Effector memory CD8-positive, alpha-beta T cell (primary cell): ENCODE results near the gene NT5DC3.
A peak's percentile ranks its signal among the peaks of the same experiment; 100 is the strongest.

ENCODE experiments used
- ATAC-seq: fragments of 150-1000 bp; cut with Tn5 transposase; replicated peaks from 2 replicates; pipeline ENCODE4 v1.10.0; 2021; ENCODE audit warnings: mild to moderate bottlenecking, moderate library complexity
- DNase-seq, 3 experiments: peaks; one replicate each; pipeline ENCODE4 v3.0.0; 2021
- H3K27ac Mint-ChIP-seq, 2 donors: one replicate each; pipeline ENCODE4 v1.8.0; 2022; ENCODE audit warnings: mild to moderate bottlenecking in 2 of 2, mixed read lengths in 2 of 2, moderate library complexity in 2 of 2
- H3K27me3 Mint-ChIP-seq, 2 donors: one replicate each; pipeline ENCODE4 v1.8.0; 2022; ENCODE audit warnings: mixed read lengths in 2 of 2
- H3K36me3 Mint-ChIP-seq: one replicate; pipeline ENCODE4 v1.8.0; 2022; ENCODE audit warnings: mild to moderate bottlenecking, moderate library complexity, mixed read lengths; ENCODE audit not compliant: insufficient read depth
- H3K4me1 Mint-ChIP-seq, 2 donors: one replicate each; pipeline ENCODE4 v1.8.0; 2022; ENCODE audit warnings: low read depth in 2 of 2, mixed read lengths in 2 of 2
- H3K4me3 Mint-ChIP-seq, 2 donors: one replicate each; pipeline ENCODE4 v1.8.0; 2022; ENCODE audit warnings: mild to moderate bottlenecking in 2 of 2, mixed read lengths in 2 of 2, moderate library complexity in 2 of 2
- H3K9me3 Mint-ChIP-seq, 2 donors: one replicate each; pipeline ENCODE4 v1.8.0; 2022; ENCODE audit warnings: mixed read lengths in 2 of 2

Gene NT5DC3

DNA sequence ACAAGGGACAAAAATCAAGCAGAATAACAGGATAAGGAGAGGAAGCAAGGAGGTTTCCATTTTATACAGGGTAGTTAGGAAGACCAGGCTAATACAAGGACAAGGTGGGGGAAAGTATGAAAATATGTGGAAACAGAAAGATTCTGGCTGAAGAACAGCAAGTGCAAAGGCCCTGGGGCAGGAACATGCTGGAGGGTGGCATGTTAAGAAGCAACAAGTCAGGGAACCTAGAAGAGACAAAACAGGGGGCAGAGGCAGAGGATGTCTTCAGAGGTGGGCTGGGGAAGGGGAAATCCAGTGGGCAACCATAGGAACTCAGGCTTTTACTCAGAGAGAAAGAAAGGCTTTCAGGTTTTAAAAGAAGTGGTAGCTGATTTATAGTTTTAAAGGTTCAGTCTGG is 54.8 kb downstream of the NT5DC3 start:
- H3K27ac Mint-ChIP-seq: no peak overlapping the region
- DNase-seq (no peak), ATAC-seq (no peak)
- H3K4me3 Mint-ChIP-seq: no peak overlapping the region
- peaks cover 0 to 2% of the 10 kb centered on the region in 2 donors for H3K9me3 Mint-ChIP-seq
- no peaks in the 10 kb centered on the region for H3K27me3 Mint-ChIP-seq
- H3K36me3 Mint-ChIP-seq: peaks cover 5% of the 10 kb centered on the region
- H3K4me1 Mint-ChIP-seq: no peaks in the 10 kb centered on the region

DNA sequence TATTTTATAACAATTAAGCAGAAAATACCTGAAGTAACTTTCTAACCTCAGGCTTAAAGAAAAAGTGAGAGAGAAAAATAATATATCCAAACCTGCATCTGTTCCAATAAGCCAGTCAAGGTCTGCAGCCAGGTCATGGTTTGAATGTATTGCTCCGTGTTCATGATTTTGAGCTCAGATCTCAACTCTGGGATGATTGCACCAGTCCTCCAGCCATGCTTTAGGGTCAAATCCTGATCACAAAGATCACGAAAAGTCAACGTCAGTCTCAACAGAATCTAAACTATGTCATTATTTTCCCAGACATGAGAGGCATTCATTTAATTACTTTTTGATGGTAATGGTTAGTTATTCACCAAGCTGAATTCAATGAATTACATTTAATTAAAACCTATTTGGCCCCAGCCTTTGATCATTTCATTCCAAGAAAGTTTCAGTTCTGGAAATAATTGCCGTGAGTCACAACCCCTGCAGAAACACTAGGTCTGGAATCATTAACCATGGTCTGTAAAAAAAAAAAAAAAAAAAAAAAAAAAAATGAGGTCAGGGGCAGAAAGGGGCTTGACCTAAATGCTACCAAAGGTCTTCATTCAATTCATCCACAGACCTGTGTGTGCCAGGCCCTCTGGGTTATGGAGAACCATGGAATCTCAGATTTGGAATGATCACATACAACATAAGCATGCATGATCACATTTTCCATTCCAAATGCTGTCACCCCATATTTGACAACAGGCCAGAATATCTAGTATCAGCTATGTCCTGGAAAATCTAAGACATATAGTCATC is 55.6 kb downstream of the NT5DC3 start:
- H3K4me3 Mint-ChIP-seq: no peak overlapping the region
- H3K27ac Mint-ChIP-seq: no peak overlapping the region
- H3K36me3 Mint-ChIP-seq: peaks cover 5% of the 10 kb centered on the region
- no peak for ATAC-seq
- no peaks in the 10 kb centered on the region for H3K27me3 Mint-ChIP-seq
- H3K4me1 Mint-ChIP-seq: no peaks in the 10 kb centered on the region
- H3K9me3 Mint-ChIP-seq: peaks cover 0 to 2% of the 10 kb centered on the region in 2 donors
- DNase-seq: no peak

GRCh38 chr12:103783744-103784664 is 57.0 kb downstream of the NT5DC3 start:
- H3K9me3 Mint-ChIP-seq: peaks cover 0 to 2% of the 10 kb centered on the region in 2 donors
- H3K27ac Mint-ChIP-seq: no peak overlapping the region
- H3K36me3 Mint-ChIP-seq: peaks cover 8% of the 10 kb centered on the region
- no peak for ATAC-seq
- no peaks in the 10 kb centered on the region for H3K4me1 Mint-ChIP-seq
- H3K4me3 Mint-ChIP-seq: no peak overlapping the region
- DNase-seq: no peak
- no peaks in the 10 kb centered on the region for H3K27me3 Mint-ChIP-seq

- Mint-ChIP-seq H3K27ac (no peak overlapping the region), H3K4me3 (no peak overlapping the region), H3K36me3 (peaks cover 11% of the 10 kb centered on the region), H3K27me3 (no peaks in the 10 kb centered on the region), H3K9me3 (peaks cover 0 to 2% of the 10 kb centered on the region in 2 donors), H3K4me1 (no peaks in the 10 kb centered on the region)
- no peak for DNase-seq
- ATAC-seq: no peak
Measured at GRCh38 chr12:103782399-103782798, 58.6 kb downstream of the NT5DC3 start.

DNA sequence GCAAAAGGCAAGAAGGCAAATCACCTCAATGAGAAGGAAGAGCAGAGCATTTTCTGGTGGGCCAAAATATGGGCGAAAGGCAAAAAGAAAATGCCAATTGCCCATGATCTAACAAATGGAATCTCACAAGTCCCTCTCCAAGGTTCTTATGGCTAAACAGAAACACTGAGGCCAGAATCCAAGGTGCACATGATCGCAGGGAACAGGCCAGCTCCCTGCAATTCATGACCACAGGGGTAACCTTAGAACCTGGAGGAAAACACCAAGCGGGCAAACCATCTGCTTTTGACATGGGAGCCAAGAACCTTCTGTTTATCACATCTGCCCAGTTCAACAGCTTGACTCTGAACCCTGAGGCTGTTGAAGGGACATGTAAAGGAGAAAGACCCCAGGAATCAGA is 60.0 kb downstream of the NT5DC3 start:
- H3K4me3 Mint-ChIP-seq: no peak overlapping the region
- DNase-seq (no peak), ATAC-seq (no peak)
- H3K9me3 Mint-ChIP-seq: peaks cover 0 to under 1% of the 10 kb centered on the region in 2 donors
- H3K27ac Mint-ChIP-seq: no peak overlapping the region
- H3K36me3 Mint-ChIP-seq: peaks cover 11% of the 10 kb centered on the region
- no peaks in the 10 kb centered on the region for H3K4me1 Mint-ChIP-seq
- H3K27me3 Mint-ChIP-seq: no peaks in the 10 kb centered on the region

DNA sequence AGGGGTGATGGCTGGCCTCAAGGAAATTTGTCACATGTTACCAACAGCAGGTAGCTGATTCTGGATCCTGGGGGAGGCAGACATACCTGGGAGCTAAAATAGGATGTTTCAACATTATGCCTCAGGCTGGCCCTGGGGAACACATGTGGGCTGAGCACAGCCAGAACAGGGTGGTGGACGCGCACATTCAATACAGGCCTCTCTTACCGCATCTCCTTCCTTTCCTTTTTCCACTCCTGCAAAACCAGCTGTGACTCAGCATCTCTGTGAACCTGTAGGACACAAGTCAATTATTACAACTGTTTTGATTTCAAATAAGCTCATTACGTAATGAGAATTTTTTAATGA is 61.0 kb downstream of the NT5DC3 start:
- peaks cover 11% of the 10 kb centered on the region for H3K36me3 Mint-ChIP-seq
- H3K9me3 Mint-ChIP-seq: no peaks in the 10 kb centered on the region
- H3K27ac Mint-ChIP-seq: peak overlapping the region in 1 of 2 donors; percentile 52
- H3K4me1 Mint-ChIP-seq: no peaks in the 10 kb centered on the region
- DNase-seq: no peak
- H3K4me3 Mint-ChIP-seq: no peak overlapping the region
- no peak for ATAC-seq
- no peaks in the 10 kb centered on the region for H3K27me3 Mint-ChIP-seq

- H3K36me3 Mint-ChIP-seq: peaks cover 11% of the 10 kb centered on the region
- H3K4me3 Mint-ChIP-seq: no peak overlapping the region
- H3K27me3 Mint-ChIP-seq: no peaks in the 10 kb centered on the region
- ATAC-seq (no peak), DNase-seq (no peak)
- H3K9me3 Mint-ChIP-seq: no peaks in the 10 kb centered on the region
- peak overlapping the region in 1 of 2 donors; percentile 52 for H3K27ac Mint-ChIP-seq
- no peaks in the 10 kb centered on the region for H3K4me1 Mint-ChIP-seq
Measured at GRCh38 chr12:103779410-103780092, 61.5 kb downstream of the NT5DC3 start.

DNA sequence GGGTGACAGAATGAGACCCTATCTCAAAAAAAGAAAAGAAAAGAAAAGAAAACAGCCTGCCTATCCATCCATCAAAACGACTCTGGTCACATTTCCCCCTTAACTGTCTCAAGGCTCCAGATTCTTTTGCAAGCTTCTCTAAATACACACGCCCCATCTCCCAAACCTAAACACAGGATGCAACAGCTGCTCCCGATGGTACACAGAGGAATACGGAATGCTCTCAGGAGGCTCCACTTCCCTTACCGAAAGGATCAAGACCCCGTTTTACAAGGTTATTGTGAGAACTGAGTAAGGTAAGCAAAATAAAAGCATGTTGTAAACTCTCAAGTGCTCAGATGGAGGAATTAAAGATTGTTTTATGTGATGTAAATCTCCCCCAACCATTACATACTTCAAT is 62.3 kb downstream of the NT5DC3 start:
- no peak for DNase-seq
- Mint-ChIP-seq H3K4me3 (no peak overlapping the region), H3K27me3 (no peaks in the 10 kb centered on the region), H3K9me3 (no peaks in the 10 kb centered on the region), H3K27ac (no peak overlapping the region), H3K36me3 (peaks cover 11% of the 10 kb centered on the region), H3K4me1 (no peaks in the 10 kb centered on the region)
- ATAC-seq: no peak

DNA sequence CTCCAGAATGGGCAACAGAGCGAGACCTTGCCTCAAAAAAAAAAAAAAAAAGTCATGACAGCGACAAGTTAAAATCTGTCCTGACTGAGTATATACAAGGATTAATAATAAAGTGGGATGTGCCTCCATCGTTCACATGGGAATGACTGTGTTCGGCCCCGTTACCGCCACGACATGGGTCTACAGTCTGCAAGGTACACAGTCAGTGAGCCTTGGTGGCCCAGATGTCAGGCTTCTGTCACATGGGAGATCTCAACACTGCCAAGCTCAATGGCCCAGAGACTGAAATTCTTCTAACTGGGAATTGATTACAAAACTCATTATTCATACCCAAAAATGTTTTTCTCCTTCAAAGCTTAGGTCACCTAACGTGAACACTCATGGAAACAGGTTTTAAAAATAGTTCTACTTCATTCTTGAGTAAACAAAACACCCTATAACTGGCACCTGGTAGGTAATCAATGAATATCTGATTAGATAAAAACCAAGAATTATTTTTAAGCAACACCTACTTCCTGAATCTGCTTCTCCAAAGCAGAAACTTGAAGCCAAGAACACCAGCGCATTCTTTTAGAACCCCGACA is 66.0 kb downstream of the NT5DC3 start:
- no peak for ATAC-seq
- Mint-ChIP-seq H3K4me1 (no peaks in the 10 kb centered on the region), H3K27ac (no peak overlapping the region), H3K9me3 (no peaks in the 10 kb centered on the region), H3K36me3 (peaks cover 6% of the 10 kb centered on the region), H3K27me3 (no peaks in the 10 kb centered on the region), H3K4me3 (no peak overlapping the region)
- DNase-seq: no peak

DNA sequence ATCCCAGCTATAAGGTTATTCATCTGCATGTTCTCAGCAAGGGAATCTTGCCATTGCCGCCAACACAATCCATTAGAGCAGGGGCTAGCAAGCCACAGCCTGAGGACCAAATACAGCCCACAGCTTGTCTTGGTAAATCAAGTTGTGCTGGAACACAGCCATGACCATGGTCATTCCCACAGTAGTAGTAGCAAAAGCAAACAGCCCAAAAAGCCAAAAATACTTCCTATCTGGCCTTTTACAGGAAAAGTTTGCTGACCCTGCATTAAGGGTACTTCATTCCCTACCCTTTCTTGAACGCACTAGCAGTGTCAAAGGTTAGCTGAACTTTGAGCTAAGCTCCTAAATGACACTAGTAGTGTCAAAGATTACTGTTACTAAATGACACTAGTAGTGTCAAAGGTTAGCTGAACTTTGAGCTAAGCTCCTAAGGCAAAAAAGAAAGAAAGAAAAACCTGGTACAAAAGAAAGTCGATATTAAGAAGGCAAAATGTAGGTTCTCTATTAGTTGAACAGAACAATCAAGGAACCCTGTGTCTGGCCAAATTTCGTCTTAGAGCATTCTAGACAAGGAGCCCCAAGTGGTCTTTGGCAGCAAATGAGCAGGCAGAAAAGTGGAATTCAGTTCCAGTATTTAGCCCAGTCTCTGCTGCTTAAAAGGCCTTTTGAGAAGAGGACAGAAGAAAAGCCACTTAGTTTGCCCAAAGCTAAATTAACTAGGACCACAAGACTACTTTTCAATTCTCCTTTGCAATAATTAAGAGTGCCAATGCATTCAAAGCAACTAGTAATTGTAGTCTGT is 67.7 kb downstream of the NT5DC3 start:
- Mint-ChIP-seq H3K4me3 (no peak overlapping the region), H3K27ac (no peak overlapping the region), H3K4me1 (no peaks in the 10 kb centered on the region), H3K36me3 (peaks cover 3% of the 10 kb centered on the region), H3K27me3 (no peaks in the 10 kb centered on the region), H3K9me3 (no peaks in the 10 kb centered on the region)
- DNase-seq: no peak
- no peak for ATAC-seq

DNA sequence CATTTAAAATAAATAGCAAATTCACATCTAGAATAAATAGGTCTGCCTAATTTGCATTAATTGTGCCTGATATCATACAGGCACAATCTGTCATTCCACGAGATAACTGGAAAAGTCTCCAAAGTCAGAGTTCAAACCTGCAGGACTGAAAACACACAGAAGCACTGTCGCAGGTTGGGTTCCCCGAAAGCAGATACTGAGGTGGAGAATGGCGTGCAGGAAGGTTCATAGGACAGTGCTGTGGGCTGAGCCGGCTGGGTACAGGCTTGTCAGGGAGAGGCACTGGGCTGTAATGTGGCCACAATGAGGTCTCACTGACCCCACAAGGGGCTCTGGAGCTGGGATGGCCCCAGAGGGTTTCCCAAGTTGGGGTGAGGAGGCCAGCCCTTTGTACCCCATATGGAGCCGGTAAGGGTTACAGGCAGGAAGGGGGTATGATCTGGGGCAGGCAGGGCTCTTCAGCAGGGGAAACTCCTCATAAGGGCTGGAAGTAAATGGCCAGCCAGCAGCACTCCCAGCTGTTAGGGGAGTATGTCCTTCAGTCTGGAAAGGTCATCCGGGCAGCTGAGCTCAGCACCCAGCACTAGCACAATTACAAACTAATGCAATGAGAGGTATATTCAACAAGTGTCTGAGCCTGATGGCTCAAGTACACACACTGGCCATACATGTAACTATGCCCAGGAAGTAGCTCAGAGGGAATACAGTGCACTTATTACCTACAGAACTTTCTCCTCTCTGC is 68.5 kb downstream of the NT5DC3 start:
- H3K4me1 Mint-ChIP-seq: no peaks in the 10 kb centered on the region
- ATAC-seq (no peak), DNase-seq (no peak)
- H3K9me3 Mint-ChIP-seq: no peaks in the 10 kb centered on the region
- no peaks in the 10 kb centered on the region for H3K27me3 Mint-ChIP-seq
- H3K27ac Mint-ChIP-seq: no peak overlapping the region
- H3K4me3 Mint-ChIP-seq: no peak overlapping the region
- no peaks in the 10 kb centered on the region for H3K36me3 Mint-ChIP-seq

DNA sequence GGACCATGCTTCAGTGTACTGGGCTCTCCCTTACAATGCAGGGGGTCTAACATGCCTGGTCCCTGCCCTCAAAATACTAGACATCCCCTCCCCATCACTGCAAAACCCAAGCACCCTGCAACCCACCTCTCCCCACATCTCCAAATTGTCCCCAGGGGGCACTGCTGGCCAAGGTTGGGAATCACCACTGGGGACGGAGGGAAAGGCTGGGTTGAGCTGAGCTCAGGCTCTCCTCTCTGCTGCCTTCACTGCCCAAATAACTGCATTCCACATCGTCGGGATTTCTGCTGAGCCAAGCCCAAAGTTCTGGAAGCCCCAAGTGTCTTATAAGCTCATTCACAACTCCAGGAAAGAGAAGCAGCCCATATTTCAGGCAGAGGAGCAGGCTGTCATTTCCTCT is 69.6 kb downstream of the NT5DC3 start:
- Mint-ChIP-seq H3K9me3 (no peaks in the 10 kb centered on the region), H3K4me3 (no peak overlapping the region), H3K27me3 (no peaks in the 10 kb centered on the region), H3K36me3 (no peaks in the 10 kb centered on the region), H3K4me1 (no peaks in the 10 kb centered on the region), H3K27ac (peak overlapping the region in 1 of 2 donors; percentile 41)
- no peak for ATAC-seq
- no peak for DNase-seq
